Measurements from ENCODE around the gene PAFAH2.
A peak's percentile ranks its signal among the peaks of the same experiment; 100 is the strongest.

Gene PAFAH2

GRCh38 chr1:25997828-25998761 lies at the start of gene PAFAH2:
Gene PAFAH2, minus strand, starts transcription at chr1:25998063. Its CDS starts 7,247 bp downstream, at chr1:25990816.
- TF ChIP-seq CTCF (conservative IDR thresholded peaks at IDR 0.05; ENCODE audit: low read depth, low read length) = peak; percentile 97
- DNase-seq (ENCODE audit: low read depth) = peak; percentile 100
- peak within 1 kb of the TSS; percentile 70 for H3K4me3 ChIP-seq (ENCODE audit: low read depth, low read length)

DNA sequence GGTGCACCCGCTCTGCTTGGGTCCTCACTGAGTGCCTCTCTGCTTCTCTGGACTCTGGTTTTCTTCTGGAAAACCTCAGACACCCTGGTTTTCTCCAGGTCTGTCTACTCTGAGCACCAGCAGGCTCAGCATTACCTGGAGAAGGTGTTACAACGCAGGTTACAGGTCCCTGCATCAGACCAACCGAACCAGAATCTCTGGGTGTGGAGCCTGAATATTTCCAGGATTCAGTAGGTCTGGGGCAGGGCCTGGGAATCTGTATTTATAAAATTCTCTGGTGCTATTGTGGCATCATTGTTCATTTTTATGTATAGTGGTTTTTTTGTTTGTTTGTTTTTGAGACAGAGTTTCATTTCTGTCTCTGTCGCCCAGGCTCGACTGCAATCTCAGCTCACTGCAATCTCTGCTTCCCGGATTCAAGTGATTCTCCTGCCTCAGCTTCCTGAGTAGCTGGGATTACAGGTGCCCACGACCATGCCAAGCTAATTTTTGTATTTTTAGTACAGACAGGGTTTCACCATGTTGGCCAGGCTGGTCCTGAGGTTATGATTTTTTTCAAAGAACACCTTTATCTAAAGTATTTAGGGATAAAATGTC lies 49.5 kb upstream of the PAFAH2 start:
- no peak for TF ChIP-seq CTCF (conservative IDR thresholded peaks at IDR 0.05; ENCODE audit: low read depth, low read length)
- no peak for DNase-seq (ENCODE audit: low read depth)

GRCh38 chr1:26046246-26047095 lies 48.6 kb upstream of the PAFAH2 start:
- TF ChIP-seq CTCF (conservative IDR thresholded peaks at IDR 0.05; ENCODE audit: low read depth, low read length) = no peak
- DNase-seq (ENCODE audit: low read depth) = no peak
- H3K4me3 ChIP-seq (ENCODE audit: low read depth, low read length) = no peak overlapping the region

More for the DNA sequence above, 49.5 kb upstream of the PAFAH2 start:
- no peak overlapping the region for H3K4me3 ChIP-seq (ENCODE audit: low read depth, low read length)

GRCh38 chr1:26045722-26046245 lies 47.9 kb upstream of the PAFAH2 start, which contains the start of gene SLC30A2:
Gene SLC30A2, minus strand, starts transcription at chr1:26046118. Its CDS starts 222 bp downstream, at chr1:26045896.
- DNase-seq (ENCODE audit: low read depth) = no peak
- H3K4me3 ChIP-seq (ENCODE audit: low read depth, low read length) = no peak within 1 kb of the TSS
- no peak for TF ChIP-seq CTCF (conservative IDR thresholded peaks at IDR 0.05; ENCODE audit: low read depth, low read length)

- H3K4me3 ChIP-seq (ENCODE audit: low read depth, low read length) = no peak overlapping the region
- no peak for TF ChIP-seq CTCF (conservative IDR thresholded peaks at IDR 0.05; ENCODE audit: low read depth, low read length)
Observed at GRCh38 chr1:26044971-26045721, 47.3 kb upstream of the PAFAH2 start.

GRCh38 chr1:26044414-26044813 lies 46.6 kb upstream of the PAFAH2 start:
- no peak for DNase-seq (ENCODE audit: low read depth)
- H3K4me3 ChIP-seq (ENCODE audit: low read depth, low read length) = no peak overlapping the region
- TF ChIP-seq CTCF (conservative IDR thresholded peaks at IDR 0.05; ENCODE audit: low read depth, low read length) = no peak

More at GRCh38 chr1:26044971-26045721, 47.3 kb upstream of the PAFAH2 start:
- DNase-seq (ENCODE audit: low read depth) = no peak

Measured in choroid plexus epithelial cell (primary cell).